PFSK-1 (cell line): ENCODE data around the gene CEP350.

ENCODE experiments used
- POLR2AphosphoS5 ChIP-seq: IDR thresholded peaks from 2 replicates; pipeline ENCODE4 v1.6.1; 2012; ENCODE audit warnings: low read depth, mild to moderate bottlenecking, control low read depth, low read length, moderate library complexity
- TAF1 ChIP-seq: IDR thresholded peaks from 2 replicates; pipeline ENCODE4 v1.6.1; 2012; ENCODE audit warnings: low read length, control low read depth, borderline replicate concordance; ENCODE audit not compliant: insufficient read depth

DNA sequence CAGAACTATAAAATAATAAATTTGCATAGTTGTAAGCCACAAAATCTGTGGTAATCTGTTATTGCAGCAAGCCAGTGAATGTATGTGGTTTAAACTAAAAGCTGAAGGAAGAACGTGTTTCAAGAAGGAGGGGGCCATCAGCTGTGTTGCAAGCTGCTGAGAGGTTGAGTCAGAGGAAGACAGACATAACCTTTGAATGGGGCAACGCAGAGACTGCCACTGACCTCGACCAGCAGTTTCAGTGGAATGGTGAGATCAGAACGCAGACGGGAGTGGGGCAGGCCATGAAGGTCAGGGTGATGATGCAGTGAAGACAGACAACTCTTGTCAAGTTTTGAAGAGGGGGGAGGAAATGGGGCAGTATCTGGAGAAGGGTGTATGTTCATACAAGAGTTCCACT is 176.9 kb downstream of the CEP350 start:
- TF ChIP-seq TAF1 (no peak), POLR2AphosphoS5 (no peak)
